Cardiac fibroblast (primary cell): ENCODE data around the gene RMDN2.
"Not testable (repeated sequence)": the region's sequence is repeated elsewhere in the genome, so short reads cannot be mapped to it uniquely, and the experiment has no call there.

Experiments
- DNase-seq, 2 donors: peaks; one replicate each; pipeline versions ENCODE4 v3.0.0 to v3.0.0-alpha.2; 2010; ENCODE audit warnings: low read depth in 2 of 2
- H3K4me3 ChIP-seq, 2 donors: replicated peaks in 1 of 2; 1 replicate in 1 of 2; 2 replicates in 1 of 2; pipeline ENCODE4 v1.5.1; 2011; ENCODE audit warnings: low read depth in 2 of 2, low read length in 2 of 2, mild to moderate bottlenecking in 2 of 2, moderate library complexity in 1 of 2
- CTCF ChIP-seq: IDR thresholded peaks from one replicate; pipeline ENCODE4 v1.5.1; 2011; ENCODE audit warnings: low read depth, mild to moderate bottlenecking, low read length, inconsistent platforms

The RMDN2 gene

GRCh38 chr2:37985333-37985732, 60.2 kb downstream of the RMDN2 start:
- DNase-seq, result peak; percentile 69 to 82
- no peak for TF ChIP-seq CTCF
- H3K4me3 ChIP-seq, result no peak overlapping the region

- DNase-seq, result no peak
- TF ChIP-seq CTCF, result no peak
- H3K4me3 ChIP-seq, result no peak overlapping the region
Measured at GRCh38 chr2:37987098-37987775, 62.1 kb downstream of the RMDN2 start.

- H3K4me3 ChIP-seq, result no peak overlapping the region
- DNase-seq, result no peak
- TF ChIP-seq CTCF, result no peak
Measured at GRCh38 chr2:37992601-37993000, 67.5 kb downstream of the RMDN2 start.

- peak in 1 of 2 donors; percentile 28 for DNase-seq
Measured at GRCh38 chr2:37993143-37993542, 68.1 kb downstream of the RMDN2 start.

GRCh38 chr2:37997629-37998028, 72.5 kb downstream of the RMDN2 start:
- DNase-seq, result peak in 1 of 2 donors; percentile 17
- H3K4me3 ChIP-seq, result no peak overlapping the region
- TF ChIP-seq CTCF, result no peak

More at GRCh38 chr2:37993143-37993542, 68.1 kb downstream of the RMDN2 start:
- H3K4me3 ChIP-seq, result no peak overlapping the region
- TF ChIP-seq CTCF, result no peak

- DNase-seq, result no peak
- H3K4me3 ChIP-seq, result no peak overlapping the region
- TF ChIP-seq CTCF, result no peak
Measured at GRCh38 chr2:38000485-38001222, 75.6 kb downstream of the RMDN2 start.

- not testable (repeated sequence) for H3K4me3 ChIP-seq, DNase-seq
Measured at GRCh38 chr2:38010187-38010586, 85.1 kb downstream of the RMDN2 start.
